OCI-LY1 (cell line): Measurements from ENCODE around the gene SH3RF1.

ENCODE experiments used
- H2AFZ ChIP-seq: fragments of 200-600 bp; sonication (generic), shearing (Covaris generic); 2 replicates; pipeline ENCODE4 v1.6.0; 2014; ENCODE audit warnings: antibody characterized with exemption, mild to moderate bottlenecking, low read length
- H3F3A ChIP-seq: fragments of 200-600 bp; sonication (generic), shearing (Covaris generic); 2 replicates; pipeline ENCODE4 v1.6.0; 2014; ENCODE audit warnings: mild to moderate bottlenecking, antibody characterized with exemption, low read length, moderate library complexity; ENCODE audit not compliant: insufficient read depth
- H3K27ac ChIP-seq: fragments of 200-600 bp; sonication (generic); 2 replicates; pipeline ENCODE4 v1.5.1; 2014; ENCODE audit warnings: low read length, mixed run types, mild to moderate bottlenecking, low read depth; ENCODE audit not compliant: poor library complexity, severe bottlenecking
- H3K27me3 ChIP-seq: fragments of 200-600 bp; sonication (generic); 2 replicates; pipeline ENCODE4 v1.6.0; 2014; ENCODE audit warnings: antibody characterized with exemption, mild to moderate bottlenecking, low read length, moderate library complexity; ENCODE audit not compliant: insufficient read depth
- H3K36me3 ChIP-seq: fragments of 200-600 bp; sonication (generic); 2 replicates; pipeline ENCODE4 v1.6.1; 2014; ENCODE audit warnings: mild to moderate bottlenecking, antibody characterized with exemption, low read length, moderate library complexity, mixed read lengths; ENCODE audit not compliant: insufficient read depth
- H3K4me1 ChIP-seq: fragments of 200-600 bp; sonication (generic); 2 replicates; pipeline ENCODE4 v1.5.1; 2014; ENCODE audit warnings: mild to moderate bottlenecking, low read length, moderate library complexity; ENCODE audit not compliant: insufficient read depth, severe bottlenecking
- H3K4me2 ChIP-seq: fragments of 200-600 bp; sonication (generic), shearing (Covaris generic); 2 replicates; pipeline ENCODE4 v1.6.1; 2014; ENCODE audit warnings: low read length
- H3K4me3 ChIP-seq: fragments of 200-600 bp; sonication (generic); 2 replicates; pipeline ENCODE4 v1.5.1; 2014; ENCODE audit warnings: low read length, low read depth, mild to moderate bottlenecking, mixed read lengths; ENCODE audit not compliant: poor library complexity, severe bottlenecking
- H3K79me2 ChIP-seq: fragments of 200-600 bp; shearing (Covaris generic); 2 replicates; pipeline ENCODE4 v1.6.1; 2016; ENCODE audit warnings: mixed run types, low read length, mixed read lengths; ENCODE audit not compliant: insufficient read depth
- H3K9ac ChIP-seq: fragments of 200-600 bp; sonication (generic), shearing (Covaris generic); 2 replicates; pipeline ENCODE4 v1.6.1; 2014; ENCODE audit warnings: mild to moderate bottlenecking, low read length, mixed read lengths
- H3K9me2 ChIP-seq: fragments of 200-600 bp; sonication (generic), shearing (Covaris generic); 2 replicates; pipeline ENCODE4 v1.6.1; 2014; ENCODE audit warnings: low read depth, mild to moderate bottlenecking, low read length, mixed read lengths
- H3K9me3 ChIP-seq: fragments of 200-600 bp; shearing (Covaris generic); 2 replicates; pipeline ENCODE4 v1.6.1; 2014; ENCODE audit warnings: low read length, mixed read lengths
- H4K20me1 ChIP-seq: fragments of 200-600 bp; sonication (generic), shearing (Covaris generic); 2 replicates; pipeline ENCODE4 v1.6.0; 2016; ENCODE audit warnings: mild to moderate bottlenecking, low read length; ENCODE audit not compliant: insufficient read depth
- CTCF ChIP-seq: fragments of 200-600 bp; sonication (generic), shearing (Covaris generic); IDR thresholded peaks from 2 replicates; pipeline ENCODE4 v1.5.1; 2017; ENCODE audit warnings: mild to moderate bottlenecking, antibody characterized with exemption, low read length, moderate library complexity, mixed read lengths
- EZH2 ChIP-seq: fragments of 200-600 bp; sonication (generic), shearing (Covaris generic); IDR thresholded peaks from 2 replicates; pipeline ENCODE4 v1.8.0; 2017; ENCODE audit warnings: borderline replicate concordance, mixed run types, mild to moderate bottlenecking, antibody characterized with exemption, low read length, moderate library complexity, mixed read lengths

Gene SH3RF1

DNA sequence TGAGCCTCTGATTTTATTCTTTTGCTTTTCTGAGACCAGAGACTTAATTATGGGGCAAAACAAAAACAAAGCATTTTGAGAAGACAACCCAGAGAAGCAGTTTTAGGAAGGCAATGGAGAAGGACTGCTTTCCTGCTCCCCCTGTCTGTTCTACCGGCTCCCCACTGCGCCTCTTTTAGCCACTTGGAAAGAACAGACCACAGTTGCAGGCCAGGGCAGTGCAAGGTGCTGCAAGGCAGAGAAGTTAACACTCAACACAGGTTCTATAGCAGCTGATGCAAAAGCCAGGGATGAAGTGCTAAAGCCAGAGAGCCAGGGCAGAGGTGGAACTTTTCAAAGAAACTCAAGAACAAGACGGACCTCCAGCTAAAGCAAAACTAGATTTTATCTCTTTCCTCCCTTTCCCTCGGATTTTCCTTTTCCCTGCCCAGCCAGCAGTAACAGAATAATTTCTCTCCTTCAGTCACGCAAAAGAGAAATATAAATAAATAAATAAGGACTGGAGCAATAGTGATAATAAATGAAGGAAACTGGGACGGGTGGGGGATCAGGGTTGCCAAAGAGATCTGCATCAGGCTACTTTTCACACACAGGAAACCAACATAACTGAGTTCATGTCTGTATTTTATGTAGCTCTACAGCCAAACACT lies 10.4 kb downstream of the SH3RF1 start:
- Histone ChIP-seq H3K9me3 (no peaks in the 10 kb centered on the region), H2AFZ (no peak overlapping the region), H3K36me3 (no peaks in the 10 kb centered on the region), H3K4me2 (no peak overlapping the region), H3K27me3 (no peaks in the 10 kb centered on the region), H3K9ac (no peak overlapping the region), H4K20me1 (no peaks in the 10 kb centered on the region), H3K79me2 (no peaks in the 10 kb centered on the region), H3F3A (no peaks in the 10 kb centered on the region), H3K4me3 (no peak overlapping the region), H3K9me2 (no peaks in the 10 kb centered on the region), H3K27ac (no peak overlapping the region), H3K4me1 (no peaks in the 10 kb centered on the region)
- TF ChIP-seq EZH2 (no peak), CTCF (no peak)

DNA sequence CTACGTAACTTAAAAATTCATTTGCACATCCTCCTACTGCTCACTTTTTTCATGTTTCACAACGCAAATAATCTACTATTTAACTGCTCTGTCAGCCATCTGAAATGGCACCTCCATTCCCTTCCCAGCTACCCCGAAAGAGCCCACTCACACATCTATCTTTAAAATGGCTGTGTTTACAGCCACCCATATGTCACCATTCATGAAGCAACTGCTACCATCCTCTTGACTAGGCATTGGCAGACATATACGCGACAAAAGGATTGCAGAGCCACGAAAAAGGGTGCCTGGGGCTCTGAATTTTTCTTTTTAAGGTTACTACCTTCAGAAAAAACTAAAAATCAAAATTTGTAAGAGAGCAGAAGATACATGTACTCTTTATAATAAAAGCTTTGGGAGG lies 11.5 kb downstream of the SH3RF1 start:
- no peak overlapping the region for H3K27ac ChIP-seq
- H3K4me1 ChIP-seq, result no peaks in the 10 kb centered on the region
- H3K27me3 ChIP-seq, result no peaks in the 10 kb centered on the region
- H3K9me2 ChIP-seq, result no peaks in the 10 kb centered on the region
- H3K9me3 ChIP-seq, result no peaks in the 10 kb centered on the region
- H3K9ac ChIP-seq, result no peak overlapping the region
- no peak for TF ChIP-seq EZH2
- TF ChIP-seq CTCF, result no peak
- no peak overlapping the region for H3K4me3 ChIP-seq
- no peaks in the 10 kb centered on the region for H3F3A ChIP-seq
- no peaks in the 10 kb centered on the region for H3K79me2 ChIP-seq
- no peak overlapping the region for H2AFZ ChIP-seq
- H3K4me2 ChIP-seq, result no peak overlapping the region
- H4K20me1 ChIP-seq, result no peaks in the 10 kb centered on the region
- no peaks in the 10 kb centered on the region for H3K36me3 ChIP-seq

- Histone ChIP-seq H3K9me2 (no peaks in the 10 kb centered on the region), H3K36me3 (no peaks in the 10 kb centered on the region), H3K9ac (no peak overlapping the region), H3F3A (no peaks in the 10 kb centered on the region), H3K4me2 (no peak overlapping the region), H3K27me3 (no peaks in the 10 kb centered on the region), H3K79me2 (no peaks in the 10 kb centered on the region), H3K4me3 (no peak overlapping the region), H2AFZ (no peak overlapping the region), H3K4me1 (no peaks in the 10 kb centered on the region), H4K20me1 (no peaks in the 10 kb centered on the region), H3K27ac (no peak overlapping the region), H3K9me3 (no peaks in the 10 kb centered on the region)
- TF ChIP-seq EZH2 (no peak), CTCF (no peak)
Measured at GRCh38 chr4:169258141-169258540, 12.6 kb downstream of the SH3RF1 start.
